Liver (tissue), 3 donors: Measurements from ENCODE around the gene PACS1.
"Not testable (repeated sequence)": the region's sequence is repeated elsewhere in the genome, so short reads cannot be mapped to it uniquely, and the experiment has no call there.

ENCODE experiments used
- EGR1 ChIP-seq, 2 donors: IDR thresholded peaks; 2 replicates each; pipeline ENCODE4 v1.6.1; 2016 to 2018; ENCODE audit warnings: antibody characterized with exemption in 2 of 2, low read depth in 2 of 2
- HNF4G ChIP-seq: IDR thresholded peaks from 2 replicates; pipeline ENCODE4 v1.6.1; 2016; ENCODE audit warnings: antibody characterized with exemption
- JUND ChIP-seq, 2 donors: IDR thresholded peaks; 2 replicates each; pipeline ENCODE4 v1.6.1; 2016; ENCODE audit warnings: antibody characterized with exemption in 2 of 2
- RAD21 ChIP-seq, 2 donors: IDR thresholded peaks; 2 replicates each; pipeline ENCODE4 v1.6.1; 2016; ENCODE audit warnings: antibody characterized with exemption in 2 of 2, mild to moderate bottlenecking in 2 of 2
- SP1 ChIP-seq: IDR thresholded peaks from 2 replicates; pipeline ENCODE4 v1.6.1; 2018; ENCODE audit warnings: antibody characterized with exemption, mild to moderate bottlenecking
- TAF1 ChIP-seq: conservative IDR thresholded peaks from 2 replicates; pipeline ENCODE4 v1.6.1; 2016; ENCODE audit warnings: antibody characterized with exemption, mild to moderate bottlenecking
- YY1 ChIP-seq: IDR thresholded peaks from 2 replicates; pipeline ENCODE4 v1.6.1; 2016; ENCODE audit warnings: antibody characterized with exemption, mild to moderate bottlenecking
- TF ChIP-seq, protein P1 (sequence below): fragments of 150-350 bp; IDR thresholded peaks from 2 replicates; pipeline ENCODE4 v1.5.1; 2017; ENCODE audit warnings: improper control_type of control experiment, low read depth, low read length; ENCODE audit not compliant: missing input control
- TF ChIP-seq, protein P2 (sequence below): IDR thresholded peaks from 2 replicates; pipeline ENCODE4 v1.6.1; 2016; ENCODE audit warnings: antibody characterized with exemption, mild to moderate bottlenecking
- TF ChIP-seq, protein P3 (sequence below): IDR thresholded peaks from 2 replicates; pipeline ENCODE4 v1.6.1; 2016; ENCODE audit warnings: antibody characterized with exemption
- TF ChIP-seq, protein P4 (sequence below): IDR thresholded peaks from 2 replicates; pipeline ENCODE4 v1.6.1; 2016; ENCODE audit warnings: antibody characterized with exemption
- donor health status: healthy.
- donor health status: healthy.

DNA sequence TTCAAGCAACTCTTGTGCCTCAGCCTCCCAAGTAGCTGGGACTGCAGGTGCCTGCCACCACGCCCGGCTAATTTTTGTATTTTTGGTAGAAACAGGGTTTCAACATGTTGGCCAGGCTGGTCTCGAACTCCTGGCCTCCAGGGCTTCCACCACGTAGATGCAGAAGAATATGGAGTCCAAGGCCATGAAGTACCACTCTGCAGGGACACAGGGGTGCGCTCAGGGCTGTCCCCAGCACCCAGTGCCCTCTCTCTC is 47.0 kb upstream of the PACS1 start:
- TF ChIP-seq, protein P1, sequence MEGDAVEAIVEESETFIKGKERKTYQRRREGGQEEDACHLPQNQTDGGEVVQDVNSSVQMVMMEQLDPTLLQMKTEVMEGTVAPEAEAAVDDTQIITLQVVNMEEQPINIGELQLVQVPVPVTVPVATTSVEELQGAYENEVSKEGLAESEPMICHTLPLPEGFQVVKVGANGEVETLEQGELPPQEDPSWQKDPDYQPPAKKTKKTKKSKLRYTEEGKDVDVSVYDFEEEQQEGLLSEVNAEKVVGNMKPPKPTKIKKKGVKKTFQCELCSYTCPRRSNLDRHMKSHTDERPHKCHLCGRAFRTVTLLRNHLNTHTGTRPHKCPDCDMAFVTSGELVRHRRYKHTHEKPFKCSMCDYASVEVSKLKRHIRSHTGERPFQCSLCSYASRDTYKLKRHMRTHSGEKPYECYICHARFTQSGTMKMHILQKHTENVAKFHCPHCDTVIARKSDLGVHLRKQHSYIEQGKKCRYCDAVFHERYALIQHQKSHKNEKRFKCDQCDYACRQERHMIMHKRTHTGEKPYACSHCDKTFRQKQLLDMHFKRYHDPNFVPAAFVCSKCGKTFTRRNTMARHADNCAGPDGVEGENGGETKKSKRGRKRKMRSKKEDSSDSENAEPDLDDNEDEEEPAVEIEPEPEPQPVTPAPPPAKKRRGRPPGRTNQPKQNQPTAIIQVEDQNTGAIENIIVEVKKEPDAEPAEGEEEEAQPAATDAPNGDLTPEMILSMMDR: not testable (repeated sequence)
- TF ChIP-seq TAF1; EGR1 (IDR thresholded peaks at IDR 0.05; ENCODE audit: low read depth in 2 of 2); RAD21 (IDR thresholded peaks at IDR 0.05); YY1; SP1; HNF4G; JUND (IDR thresholded peaks at IDR 0.05): not testable (repeated sequence)
- TF ChIP-seq, protein P2, sequence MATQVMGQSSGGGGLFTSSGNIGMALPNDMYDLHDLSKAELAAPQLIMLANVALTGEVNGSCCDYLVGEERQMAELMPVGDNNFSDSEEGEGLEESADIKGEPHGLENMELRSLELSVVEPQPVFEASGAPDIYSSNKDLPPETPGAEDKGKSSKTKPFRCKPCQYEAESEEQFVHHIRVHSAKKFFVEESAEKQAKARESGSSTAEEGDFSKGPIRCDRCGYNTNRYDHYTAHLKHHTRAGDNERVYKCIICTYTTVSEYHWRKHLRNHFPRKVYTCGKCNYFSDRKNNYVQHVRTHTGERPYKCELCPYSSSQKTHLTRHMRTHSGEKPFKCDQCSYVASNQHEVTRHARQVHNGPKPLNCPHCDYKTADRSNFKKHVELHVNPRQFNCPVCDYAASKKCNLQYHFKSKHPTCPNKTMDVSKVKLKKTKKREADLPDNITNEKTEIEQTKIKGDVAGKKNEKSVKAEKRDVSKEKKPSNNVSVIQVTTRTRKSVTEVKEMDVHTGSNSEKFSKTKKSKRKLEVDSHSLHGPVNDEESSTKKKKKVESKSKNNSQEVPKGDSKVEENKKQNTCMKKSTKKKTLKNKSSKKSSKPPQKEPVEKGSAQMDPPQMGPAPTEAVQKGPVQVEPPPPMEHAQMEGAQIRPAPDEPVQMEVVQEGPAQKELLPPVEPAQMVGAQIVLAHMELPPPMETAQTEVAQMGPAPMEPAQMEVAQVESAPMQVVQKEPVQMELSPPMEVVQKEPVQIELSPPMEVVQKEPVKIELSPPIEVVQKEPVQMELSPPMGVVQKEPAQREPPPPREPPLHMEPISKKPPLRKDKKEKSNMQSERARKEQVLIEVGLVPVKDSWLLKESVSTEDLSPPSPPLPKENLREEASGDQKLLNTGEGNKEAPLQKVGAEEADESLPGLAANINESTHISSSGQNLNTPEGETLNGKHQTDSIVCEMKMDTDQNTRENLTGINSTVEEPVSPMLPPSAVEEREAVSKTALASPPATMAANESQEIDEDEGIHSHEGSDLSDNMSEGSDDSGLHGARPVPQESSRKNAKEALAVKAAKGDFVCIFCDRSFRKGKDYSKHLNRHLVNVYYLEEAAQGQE: not testable (repeated sequence)
- TF ChIP-seq, protein P3, sequence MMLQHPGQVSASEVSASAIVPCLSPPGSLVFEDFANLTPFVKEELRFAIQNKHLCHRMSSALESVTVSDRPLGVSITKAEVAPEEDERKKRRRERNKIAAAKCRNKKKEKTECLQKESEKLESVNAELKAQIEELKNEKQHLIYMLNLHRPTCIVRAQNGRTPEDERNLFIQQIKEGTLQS: not testable (repeated sequence)
- TF ChIP-seq, protein P4, sequence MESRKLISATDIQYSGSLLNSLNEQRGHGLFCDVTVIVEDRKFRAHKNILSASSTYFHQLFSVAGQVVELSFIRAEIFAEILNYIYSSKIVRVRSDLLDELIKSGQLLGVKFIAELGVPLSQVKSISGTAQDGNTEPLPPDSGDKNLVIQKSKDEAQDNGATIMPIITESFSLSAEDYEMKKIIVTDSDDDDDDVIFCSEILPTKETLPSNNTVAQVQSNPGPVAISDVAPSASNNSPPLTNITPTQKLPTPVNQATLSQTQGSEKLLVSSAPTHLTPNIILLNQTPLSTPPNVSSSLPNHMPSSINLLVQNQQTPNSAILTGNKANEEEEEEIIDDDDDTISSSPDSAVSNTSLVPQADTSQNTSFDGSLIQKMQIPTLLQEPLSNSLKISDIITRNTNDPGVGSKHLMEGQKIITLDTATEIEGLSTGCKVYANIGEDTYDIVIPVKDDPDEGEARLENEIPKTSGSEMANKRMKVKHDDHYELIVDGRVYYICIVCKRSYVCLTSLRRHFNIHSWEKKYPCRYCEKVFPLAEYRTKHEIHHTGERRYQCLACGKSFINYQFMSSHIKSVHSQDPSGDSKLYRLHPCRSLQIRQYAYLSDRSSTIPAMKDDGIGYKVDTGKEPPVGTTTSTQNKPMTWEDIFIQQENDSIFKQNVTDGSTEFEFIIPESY: not testable (repeated sequence)
